Inflammatory macrophage treated with lipopolysaccharide for 4 hours (primary cell): Measurements from ENCODE around the gene GSTA3.
"Not testable (repeated sequence)": the region's sequence is repeated elsewhere in the genome, so short reads cannot be mapped to it uniquely, and the experiment has no call there.

Experiments
- DNase-seq: peaks from one replicate; pipeline ENCODE4 v3.0.0-alpha.2; 2020

GSTA3 gene

GRCh38 chr6:52909531-52909930 lies at the start of gene GSTA3:
TSS of gene GSTA3 (minus strand) at chr6:52909698. CDS start at chr6:52905834, 3,864 bp downstream.
- DNase-seq = no peak

DNA sequence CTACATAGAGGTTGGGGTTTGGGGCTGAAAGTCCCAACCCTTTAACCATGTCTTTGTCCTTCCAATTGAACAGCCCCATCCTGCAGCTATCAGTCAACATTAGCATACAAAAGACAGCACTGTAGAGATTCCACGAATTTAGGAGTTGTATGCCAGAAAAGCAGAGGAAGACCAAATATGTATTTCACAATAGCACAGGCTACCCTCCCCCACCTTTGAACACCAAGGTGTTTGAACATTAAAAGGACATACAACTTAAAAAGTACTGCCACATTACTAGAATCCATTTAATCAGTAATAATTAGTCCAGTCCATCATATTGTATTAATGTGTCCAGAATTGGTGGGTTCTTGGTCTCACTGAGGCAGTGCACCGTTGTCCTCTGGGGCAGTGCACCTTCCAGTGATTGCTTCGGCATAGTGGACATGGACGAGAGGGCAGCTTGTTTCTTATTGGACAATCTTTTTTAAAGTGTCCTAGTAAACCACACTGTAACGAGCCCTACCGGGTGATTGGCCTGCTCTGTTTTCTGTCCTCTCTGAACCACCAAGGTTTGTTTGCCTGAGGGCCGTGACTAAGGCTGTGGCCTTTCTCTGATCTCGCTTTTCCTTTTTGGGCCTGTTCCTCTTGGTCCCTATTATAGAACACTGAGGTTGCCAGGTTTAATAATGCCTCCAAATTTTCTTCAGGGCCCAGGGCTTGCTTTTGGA lies 49.2 kb upstream of the GSTA3 start:
- DNase-seq = no peak

DNA sequence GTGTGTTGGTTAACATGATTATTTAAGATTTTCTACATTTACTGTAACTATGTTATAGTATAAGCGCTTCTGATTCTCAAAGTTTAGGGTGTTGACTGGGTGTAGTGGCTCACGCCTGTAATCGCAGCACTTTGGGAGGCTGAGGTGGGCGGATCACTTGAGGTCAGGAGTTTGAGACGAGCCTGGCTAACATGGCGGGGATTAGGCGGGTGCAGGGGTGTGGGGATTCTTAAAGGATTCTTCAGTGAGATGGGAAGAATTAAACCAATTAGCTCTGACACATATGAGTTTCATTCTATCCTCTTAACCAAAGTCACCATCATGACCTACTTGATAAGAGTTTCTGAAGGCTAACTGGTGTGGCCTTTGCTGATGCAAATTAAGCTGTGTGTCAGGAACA lies 46.4 kb upstream of the GSTA3 start:
- DNase-seq = no peak

GRCh38 chr6:52953911-52954839 lies 44.7 kb upstream of the GSTA3 start:
- DNase-seq = no peak

- no peak for DNase-seq
These were observed 36.8 kb upstream of the GSTA3 start for GRCh38 chr6:52946306-52946705.

- DNase-seq = not testable (repeated sequence)
These were observed 33.3 kb upstream of the GSTA3 start for GRCh38 chr6:52942821-52943220.

DNA sequence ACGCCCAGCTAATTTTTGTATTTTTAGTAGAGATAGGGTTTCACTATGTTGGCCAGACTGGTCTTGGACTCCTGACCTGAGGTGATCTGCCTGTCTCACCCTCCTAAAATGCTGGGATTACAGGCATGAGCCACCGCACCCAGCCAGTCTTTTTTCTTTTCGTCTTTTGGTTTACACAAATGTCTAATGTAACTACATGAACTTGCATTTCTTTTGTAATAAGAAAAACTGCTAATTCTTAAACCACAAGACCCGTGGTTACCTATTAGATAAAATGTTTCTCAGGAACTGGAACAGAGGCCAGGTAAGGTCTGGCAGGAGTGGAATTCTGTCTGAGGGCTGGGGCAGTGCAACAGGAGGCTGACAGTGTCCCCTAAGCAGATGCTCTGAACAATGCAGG lies 32.7 kb upstream of the GSTA3 start:
- DNase-seq = no peak

DNA sequence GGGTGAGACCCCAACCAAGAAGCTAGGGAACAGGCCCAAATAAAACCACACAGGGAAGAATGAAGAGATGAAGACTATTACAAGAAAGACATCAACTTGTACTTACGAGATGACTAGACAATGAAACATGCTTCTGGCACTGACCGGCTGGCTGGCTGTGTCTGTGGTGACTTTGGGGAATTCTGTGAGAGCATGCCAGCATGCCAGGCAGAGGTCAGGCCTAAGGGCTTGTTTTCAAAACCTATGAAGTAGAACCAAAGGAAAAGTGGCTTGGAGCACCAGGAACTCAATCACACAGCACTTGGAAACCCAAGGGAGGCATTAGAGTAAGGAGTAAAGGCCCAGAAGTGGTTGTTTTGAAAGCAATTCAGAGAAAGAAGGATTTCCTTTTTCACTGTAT lies 28.4 kb upstream of the GSTA3 start:
- DNase-seq = no peak

DNA sequence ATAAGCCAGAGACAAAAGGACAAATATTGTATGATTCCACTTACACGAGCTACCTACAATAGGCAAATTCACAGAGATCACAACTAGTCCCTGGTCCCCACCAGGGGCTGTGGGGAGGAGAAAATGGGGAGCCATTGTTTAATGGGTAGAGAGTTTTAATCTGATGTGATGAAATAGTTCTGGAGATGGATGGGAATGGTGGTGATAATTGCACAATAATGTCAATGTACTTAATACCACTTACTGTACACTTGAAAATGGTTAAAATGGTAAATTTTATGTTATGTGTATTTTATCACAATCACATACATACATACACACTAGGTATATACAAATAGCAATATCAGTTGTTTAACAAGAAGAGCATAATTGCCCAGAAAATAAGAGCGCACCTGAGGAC lies 24.3 kb upstream of the GSTA3 start:
- DNase-seq = no peak

GRCh38 chr6:52931351-52931750 lies 21.9 kb upstream of the GSTA3 start:
- no peak for DNase-seq

- DNase-seq = no peak
These were observed 20.0 kb upstream of the GSTA3 start for GRCh38 chr6:52929321-52930164.

- DNase-seq = no peak
These were observed 18.0 kb upstream of the GSTA3 start for GRCh38 chr6:52927451-52927850.

DNA sequence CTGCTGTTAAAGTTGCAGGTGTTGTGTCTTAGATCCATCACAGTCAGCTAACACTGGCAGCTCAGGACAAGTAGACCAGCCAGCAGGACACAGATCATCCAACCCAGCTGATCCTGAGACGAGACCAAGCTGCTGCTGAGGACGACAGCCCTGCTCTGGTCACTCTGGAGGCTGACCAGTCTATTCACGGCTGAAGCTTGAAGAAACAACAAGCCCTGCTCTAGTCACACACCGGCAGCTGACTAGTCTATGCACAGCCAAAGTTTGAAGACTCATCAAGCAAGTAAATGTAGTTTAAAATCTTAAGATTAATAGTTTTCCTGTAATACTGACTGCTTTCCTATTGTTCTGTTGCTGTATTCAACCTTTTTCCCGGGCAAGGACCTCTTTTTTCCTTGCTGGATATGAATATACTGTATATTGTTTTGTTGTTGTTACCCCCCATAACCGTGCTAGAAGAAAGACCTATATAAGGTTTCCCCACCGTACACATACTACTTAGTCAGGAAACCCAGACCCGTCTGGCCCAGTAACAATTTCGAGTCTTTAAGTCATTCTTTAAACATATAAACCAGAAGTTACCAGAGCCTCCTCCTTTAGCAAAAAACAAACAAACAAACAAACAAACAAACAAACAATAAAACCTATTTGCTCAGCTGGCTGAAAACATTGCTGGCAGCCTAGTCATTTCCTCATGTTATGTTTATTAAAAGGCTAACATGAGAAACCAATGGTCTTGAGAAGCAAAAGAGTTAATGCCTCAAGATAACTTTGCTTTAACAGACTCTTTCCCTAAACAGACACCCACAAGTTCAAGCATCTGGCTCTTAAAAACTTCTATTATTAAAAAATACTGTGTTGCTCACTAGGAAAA lies 16.7 kb upstream of the GSTA3 start:
- no peak for DNase-seq

DNA sequence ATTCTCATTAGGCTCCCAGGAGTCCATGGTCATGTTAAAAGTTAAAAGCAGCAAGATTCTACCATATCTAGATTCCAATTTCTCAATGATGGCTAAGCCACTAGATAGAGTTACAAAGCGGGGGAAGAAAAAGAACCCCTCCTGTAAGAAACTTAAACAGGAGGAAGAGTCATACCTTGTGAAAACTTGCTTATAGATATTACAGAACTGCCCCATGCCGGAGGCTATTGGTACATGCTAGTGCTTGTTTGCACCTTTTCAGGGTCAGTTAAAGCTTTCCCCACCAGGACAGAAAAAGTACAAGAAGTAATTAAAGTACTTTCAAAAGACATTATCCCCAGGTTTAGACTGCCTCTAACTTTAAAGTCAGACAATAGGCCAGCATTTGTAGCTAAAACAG lies 15.5 kb upstream of the GSTA3 start:
- no peak for DNase-seq

DNA sequence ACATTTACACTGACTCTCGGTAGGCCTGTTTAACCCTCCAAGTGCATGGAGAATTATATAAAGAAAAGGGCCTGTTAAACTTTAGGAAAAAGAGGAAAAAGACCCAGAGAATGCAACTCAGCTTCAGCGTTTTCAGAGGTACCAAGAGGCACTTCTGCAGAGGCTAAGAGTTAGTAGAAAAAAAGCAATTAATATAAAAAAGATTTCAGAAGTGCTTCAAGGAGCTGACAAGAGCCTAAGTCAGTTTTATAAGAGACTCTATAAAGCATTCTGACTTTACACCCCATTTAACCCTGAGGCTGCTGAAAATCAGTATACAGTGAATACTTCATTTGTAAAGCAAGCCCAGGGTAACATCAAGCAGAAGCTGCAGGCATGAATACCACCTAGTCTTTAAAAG lies 14.2 kb upstream of the GSTA3 start:
- DNase-seq = not testable (repeated sequence)

DNA sequence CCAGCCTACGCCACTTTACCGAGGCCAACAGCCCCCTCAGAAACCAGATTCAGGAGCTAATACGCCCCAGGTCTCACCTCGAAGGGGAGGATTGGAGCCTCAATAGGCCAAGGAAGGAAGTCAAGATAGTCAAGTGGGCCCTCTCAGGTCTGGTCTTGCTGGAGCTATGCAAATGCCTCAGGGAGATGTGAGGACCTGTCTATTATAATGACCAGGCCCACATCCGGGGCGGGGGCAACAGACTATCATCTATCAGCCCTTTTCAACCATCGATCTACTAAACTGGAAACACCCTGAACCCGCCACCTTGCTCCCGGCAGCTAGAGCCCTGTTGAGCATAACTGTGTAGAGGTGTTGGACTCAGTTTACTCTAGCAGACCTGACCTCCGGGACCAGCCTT lies 12.7 kb upstream of the GSTA3 start:
- no peak for DNase-seq

- DNase-seq = no peak
These were observed 12.2 kb upstream of the GSTA3 start for GRCh38 chr6:52921743-52922142.

DNA sequence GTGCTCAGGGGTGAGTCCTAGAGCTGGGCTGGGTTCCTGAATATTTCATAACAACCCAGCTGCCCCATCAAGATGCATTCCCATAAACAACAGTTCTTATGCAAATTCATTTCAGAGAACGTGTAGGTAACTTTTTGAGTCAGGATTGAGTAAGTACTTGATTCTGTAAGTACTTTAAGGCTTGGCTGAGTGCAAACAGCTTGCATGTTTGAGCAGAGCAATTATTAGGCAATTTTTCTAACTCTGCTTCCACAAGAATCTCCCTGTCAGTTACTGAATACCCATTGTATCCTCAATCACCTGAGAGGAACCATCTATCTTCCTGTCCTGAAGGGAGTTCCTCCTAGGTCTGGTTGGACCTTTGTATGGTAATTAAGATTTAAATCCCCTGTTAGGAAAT lies 10.0 kb upstream of the GSTA3 start:
- DNase-seq = not testable (repeated sequence)

GRCh38 chr6:52918771-52919170 lies 9.3 kb upstream of the GSTA3 start:
- not testable (repeated sequence) for DNase-seq

- not testable (repeated sequence) for DNase-seq
These were observed 8.7 kb upstream of the GSTA3 start for GRCh38 chr6:52918027-52918686.

GRCh38 chr6:52914516-52914915 lies 5.0 kb upstream of the GSTA3 start:
- DNase-seq = no peak

DNA sequence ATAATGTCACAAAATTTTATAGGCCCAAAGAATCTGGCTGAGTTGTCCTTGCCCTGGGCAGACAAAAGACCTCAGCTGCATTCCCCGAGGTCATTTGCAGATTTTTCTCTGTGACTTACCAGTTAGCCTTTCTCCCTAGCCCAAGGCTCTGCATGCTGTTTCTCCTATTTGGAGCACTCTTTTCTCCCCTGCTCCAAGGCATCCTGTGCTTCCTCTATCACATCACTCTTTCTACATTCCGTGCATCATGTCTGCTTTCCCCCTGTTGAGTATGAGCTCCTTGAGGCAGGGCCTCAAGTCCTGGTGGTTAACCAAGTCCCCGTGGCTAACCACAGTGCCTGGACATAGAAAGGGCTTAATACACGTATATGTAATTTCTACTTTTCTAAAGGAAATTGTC lies 593 bp upstream of the GSTA3 start:
- DNase-seq = no peak
